ENCODE data around the gene PLXND1.

GRCh38 chr3:129562803-129563202 is 43.7 kb downstream of the PLXND1 start:
- TF ChIP-seq CTCF (IDR thresholded peaks at IDR 0.05; ENCODE audit: borderline replicate concordance, extremely low read depth, low read length, poor library complexity, severe bottlenecking) (no peak), EZH2 (IDR thresholded peaks at IDR 0.05; ENCODE audit: borderline replicate concordance, low read depth, low read length, severe bottlenecking) (no peak)
